HG03342 (cell line): ENCODE measurements around the gene SHPK.

Experiments
- ATAC-seq: cut with Tn5 transposase; IDR thresholded peaks from one replicate; pipeline ENCODE4 v1.9.1; 2021; ENCODE audit warnings: mild to moderate bottlenecking, moderate library complexity; ENCODE audit not compliant: unreplicated experiment

The SHPK gene

GRCh38 chr17:3635474-3636153 lies 436 bp downstream of the SHPK start:
- ATAC-seq, result no peak

- ATAC-seq, result no peak
Measured at GRCh38 chr17:3632287-3632686, 3.8 kb downstream of the SHPK start.

GRCh38 chr17:3630781-3631180 lies 5.3 kb downstream of the SHPK start:
- ATAC-seq, result no peak

GRCh38 chr17:3627769-3628167 lies 8.3 kb downstream of the SHPK start:
- no peak for ATAC-seq

GRCh38 chr17:3626831-3627768 lies 8.9 kb downstream of the SHPK start:
- ATAC-seq, result no peak

- no peak for ATAC-seq
Measured at GRCh38 chr17:3622977-3623594, 13.0 kb downstream of the SHPK start.

- ATAC-seq, result no peak
Measured at GRCh38 chr17:3621146-3621720, 14.8 kb downstream of the SHPK start.

- ATAC-seq, result no peak
Measured at GRCh38 chr17:3615160-3615870, 20.7 kb downstream of the SHPK start.

- ATAC-seq, result no peak
Measured at GRCh38 chr17:3613124-3613523, 22.9 kb downstream of the SHPK start.

- no peak for ATAC-seq
Measured at GRCh38 chr17:3610523-3610922, 25.5 kb downstream of the SHPK start.

- no peak for ATAC-seq
Measured at GRCh38 chr17:3609689-3610088, 26.4 kb downstream of the SHPK start.

GRCh38 chr17:3603870-3604259 lies 32.2 kb downstream of the SHPK start:
- no peak for ATAC-seq

- no peak for ATAC-seq
Measured at GRCh38 chr17:3603119-3603869, 32.8 kb downstream of the SHPK start.

- ATAC-seq, result no peak
Measured at GRCh38 chr17:3602499-3602898, 33.6 kb downstream of the SHPK start.

GRCh38 chr17:3600529-3601205 lies 35.4 kb downstream of the SHPK start:
- no peak for ATAC-seq

- no peak for ATAC-seq
Measured at GRCh38 chr17:3598078-3598477, 38.0 kb downstream of the SHPK start.

- ATAC-seq, result no peak
Measured at GRCh38 chr17:3596804-3597464, 39.1 kb downstream of the SHPK start.

- ATAC-seq, result no peak
Measured at GRCh38 chr17:3594976-3595375, 41.1 kb downstream of the SHPK start.
